ENCODE results near the gene TMEM232.

DNA sequence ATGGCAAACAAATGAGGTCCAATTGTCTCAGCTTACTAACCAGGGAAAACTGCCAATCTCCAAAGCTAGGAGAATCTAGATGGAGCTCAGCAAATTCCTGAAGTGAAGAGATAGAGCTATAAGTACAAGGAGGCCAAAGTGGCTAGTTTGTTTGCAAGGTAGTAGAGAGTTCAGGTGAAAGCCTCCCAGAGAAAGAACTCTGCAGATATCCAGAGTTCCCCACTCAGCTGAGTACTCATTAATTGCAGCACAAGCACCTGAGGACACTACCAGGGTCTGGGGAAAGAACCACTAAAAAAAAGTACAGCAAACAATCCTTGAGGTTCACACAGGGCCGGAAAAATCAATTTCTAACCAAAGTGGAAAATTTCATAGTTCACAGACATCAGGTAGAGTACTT, 250.9 kb downstream of the TMEM232 start:
- TF ChIP-seq, protein P1, sequence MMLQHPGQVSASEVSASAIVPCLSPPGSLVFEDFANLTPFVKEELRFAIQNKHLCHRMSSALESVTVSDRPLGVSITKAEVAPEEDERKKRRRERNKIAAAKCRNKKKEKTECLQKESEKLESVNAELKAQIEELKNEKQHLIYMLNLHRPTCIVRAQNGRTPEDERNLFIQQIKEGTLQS (CRISPR knock-in tag; conservative IDR thresholded peaks at IDR 0.05): no peak
- no peak for TF ChIP-seq NFYB (CRISPR knock-in tag; conservative IDR thresholded peaks at IDR 0.05; ENCODE audit: low read depth)
- no peak for TF ChIP-seq SP1 (CRISPR knock-in tag; conservative IDR thresholded peaks at IDR 0.05)
- TF ChIP-seq, protein P2, sequence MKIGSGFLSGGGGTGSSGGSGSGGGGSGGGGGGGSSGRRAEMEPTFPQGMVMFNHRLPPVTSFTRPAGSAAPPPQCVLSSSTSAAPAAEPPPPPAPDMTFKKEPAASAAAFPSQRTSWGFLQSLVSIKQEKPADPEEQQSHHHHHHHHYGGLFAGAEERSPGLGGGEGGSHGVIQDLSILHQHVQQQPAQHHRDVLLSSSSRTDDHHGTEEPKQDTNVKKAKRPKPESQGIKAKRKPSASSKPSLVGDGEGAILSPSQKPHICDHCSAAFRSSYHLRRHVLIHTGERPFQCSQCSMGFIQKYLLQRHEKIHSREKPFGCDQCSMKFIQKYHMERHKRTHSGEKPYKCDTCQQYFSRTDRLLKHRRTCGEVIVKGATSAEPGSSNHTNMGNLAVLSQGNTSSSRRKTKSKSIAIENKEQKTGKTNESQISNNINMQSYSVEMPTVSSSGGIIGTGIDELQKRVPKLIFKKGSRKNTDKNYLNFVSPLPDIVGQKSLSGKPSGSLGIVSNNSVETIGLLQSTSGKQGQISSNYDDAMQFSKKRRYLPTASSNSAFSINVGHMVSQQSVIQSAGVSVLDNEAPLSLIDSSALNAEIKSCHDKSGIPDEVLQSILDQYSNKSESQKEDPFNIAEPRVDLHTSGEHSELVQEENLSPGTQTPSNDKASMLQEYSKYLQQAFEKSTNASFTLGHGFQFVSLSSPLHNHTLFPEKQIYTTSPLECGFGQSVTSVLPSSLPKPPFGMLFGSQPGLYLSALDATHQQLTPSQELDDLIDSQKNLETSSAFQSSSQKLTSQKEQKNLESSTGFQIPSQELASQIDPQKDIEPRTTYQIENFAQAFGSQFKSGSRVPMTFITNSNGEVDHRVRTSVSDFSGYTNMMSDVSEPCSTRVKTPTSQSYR (CRISPR knock-in tag; IDR thresholded peaks at IDR 0.05): no peak
- TF ChIP-seq, protein P3, sequence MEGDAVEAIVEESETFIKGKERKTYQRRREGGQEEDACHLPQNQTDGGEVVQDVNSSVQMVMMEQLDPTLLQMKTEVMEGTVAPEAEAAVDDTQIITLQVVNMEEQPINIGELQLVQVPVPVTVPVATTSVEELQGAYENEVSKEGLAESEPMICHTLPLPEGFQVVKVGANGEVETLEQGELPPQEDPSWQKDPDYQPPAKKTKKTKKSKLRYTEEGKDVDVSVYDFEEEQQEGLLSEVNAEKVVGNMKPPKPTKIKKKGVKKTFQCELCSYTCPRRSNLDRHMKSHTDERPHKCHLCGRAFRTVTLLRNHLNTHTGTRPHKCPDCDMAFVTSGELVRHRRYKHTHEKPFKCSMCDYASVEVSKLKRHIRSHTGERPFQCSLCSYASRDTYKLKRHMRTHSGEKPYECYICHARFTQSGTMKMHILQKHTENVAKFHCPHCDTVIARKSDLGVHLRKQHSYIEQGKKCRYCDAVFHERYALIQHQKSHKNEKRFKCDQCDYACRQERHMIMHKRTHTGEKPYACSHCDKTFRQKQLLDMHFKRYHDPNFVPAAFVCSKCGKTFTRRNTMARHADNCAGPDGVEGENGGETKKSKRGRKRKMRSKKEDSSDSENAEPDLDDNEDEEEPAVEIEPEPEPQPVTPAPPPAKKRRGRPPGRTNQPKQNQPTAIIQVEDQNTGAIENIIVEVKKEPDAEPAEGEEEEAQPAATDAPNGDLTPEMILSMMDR (IDR thresholded peaks at IDR 0.05): no peak
- no peak for TF ChIP-seq HMGA2 (CRISPR knock-in tag; IDR thresholded peaks at IDR 0.05)
- TF ChIP-seq, protein P4, sequence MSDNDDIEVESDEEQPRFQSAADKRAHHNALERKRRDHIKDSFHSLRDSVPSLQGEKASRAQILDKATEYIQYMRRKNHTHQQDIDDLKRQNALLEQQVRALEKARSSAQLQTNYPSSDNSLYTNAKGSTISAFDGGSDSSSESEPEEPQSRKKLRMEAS (CRISPR knock-in tag; IDR thresholded peaks at IDR 0.05): no peak
- TF ChIP-seq TEAD4 (CRISPR knock-in tag; IDR thresholded peaks at IDR 0.05): no peak
- no peak for TF ChIP-seq ZNF138 (CRISPR knock-in tag; conservative IDR thresholded peaks at IDR 0.05)
- TF ChIP-seq, protein P5, sequence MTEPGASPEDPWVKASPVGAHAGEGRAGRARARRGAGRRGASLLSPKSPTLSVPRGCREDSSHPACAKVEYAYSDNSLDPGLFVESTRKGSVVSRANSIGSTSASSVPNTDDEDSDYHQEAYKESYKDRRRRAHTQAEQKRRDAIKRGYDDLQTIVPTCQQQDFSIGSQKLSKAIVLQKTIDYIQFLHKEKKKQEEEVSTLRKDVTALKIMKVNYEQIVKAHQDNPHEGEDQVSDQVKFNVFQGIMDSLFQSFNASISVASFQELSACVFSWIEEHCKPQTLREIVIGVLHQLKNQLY (CRISPR knock-in tag; IDR thresholded peaks at IDR 0.05): no peak

Data from WTC11 (cell line).